ENCODE data around the gene FGF12.

FGF12 gene

DNA sequence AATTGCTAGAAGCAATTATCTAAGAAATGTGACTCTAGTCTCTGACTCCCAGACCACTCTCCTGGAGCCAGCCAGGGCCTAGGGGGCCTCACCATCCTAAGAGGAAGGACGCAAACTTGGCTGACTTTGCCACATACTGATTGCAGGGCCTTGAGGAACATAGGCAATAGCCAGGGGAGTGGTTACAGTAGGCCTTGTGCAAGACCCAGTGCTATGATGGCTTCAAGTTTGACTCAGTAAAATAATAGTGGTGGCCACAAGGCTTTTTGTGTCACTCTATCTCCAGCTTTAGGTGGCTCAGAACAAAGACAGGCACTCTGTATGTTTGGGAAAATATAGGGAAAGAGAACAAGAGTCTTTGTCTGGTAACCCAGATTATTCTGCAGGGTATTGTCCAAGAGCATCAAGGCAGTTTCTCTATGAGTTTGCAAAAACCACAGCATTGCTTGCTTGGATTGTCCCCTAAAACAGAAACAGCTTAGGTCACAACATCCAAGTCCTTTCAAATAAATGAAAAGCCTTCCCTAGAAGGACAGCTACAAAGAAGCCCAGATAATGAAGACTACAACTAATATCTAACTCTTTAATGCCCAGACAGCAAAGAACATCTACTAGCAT is 634.8 kb downstream of the FGF12 start:
- DNase-seq (ENCODE audit: low spot score), result no peak

DNA sequence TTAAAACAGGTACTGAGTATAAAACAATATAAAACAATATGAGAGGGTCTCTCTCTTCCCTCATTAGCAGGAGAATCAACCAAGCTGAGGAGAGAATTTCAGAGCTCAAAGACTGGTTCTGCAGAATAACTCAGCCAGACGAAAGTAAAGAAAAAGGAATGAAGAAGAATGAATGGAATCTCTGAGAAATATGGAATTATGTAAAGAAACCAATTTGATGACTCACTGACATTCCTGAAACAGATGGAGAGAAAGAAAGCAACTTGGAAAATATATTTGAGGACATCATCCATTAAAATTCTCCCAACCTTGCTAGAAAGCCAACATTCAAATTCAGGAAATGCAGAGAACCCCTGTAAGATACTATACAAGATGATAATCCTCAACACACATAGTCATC is 635.5 kb downstream of the FGF12 start:
- DNase-seq (ENCODE audit: low spot score), result no peak

GRCh38 chr3:192090586-192090985 is 636.8 kb downstream of the FGF12 start:
- no peak for DNase-seq (ENCODE audit: low spot score)
